ENCODE measurements around the gene FRMD4A.

Gene FRMD4A

GRCh38 chr10:13810568-13810967 lies 520.2 kb downstream of the FRMD4A start:
- TF ChIP-seq CTCF (IDR thresholded peaks at IDR 0.05; ENCODE audit: insufficient read depth, low read depth, low read length, missing control alignments), result no peak
- DNase-seq (ENCODE audit: low read depth), result no peak
- no peak overlapping the region for H3K4me3 ChIP-seq (ENCODE audit: low read length)

GRCh38 chr10:13809427-13809826 lies 521.3 kb downstream of the FRMD4A start:
- no peak for DNase-seq (ENCODE audit: low read depth)
- TF ChIP-seq CTCF (IDR thresholded peaks at IDR 0.05; ENCODE audit: insufficient read depth, low read depth, low read length, missing control alignments), result no peak
- no peak overlapping the region for H3K4me3 ChIP-seq (ENCODE audit: low read length)

DNA sequence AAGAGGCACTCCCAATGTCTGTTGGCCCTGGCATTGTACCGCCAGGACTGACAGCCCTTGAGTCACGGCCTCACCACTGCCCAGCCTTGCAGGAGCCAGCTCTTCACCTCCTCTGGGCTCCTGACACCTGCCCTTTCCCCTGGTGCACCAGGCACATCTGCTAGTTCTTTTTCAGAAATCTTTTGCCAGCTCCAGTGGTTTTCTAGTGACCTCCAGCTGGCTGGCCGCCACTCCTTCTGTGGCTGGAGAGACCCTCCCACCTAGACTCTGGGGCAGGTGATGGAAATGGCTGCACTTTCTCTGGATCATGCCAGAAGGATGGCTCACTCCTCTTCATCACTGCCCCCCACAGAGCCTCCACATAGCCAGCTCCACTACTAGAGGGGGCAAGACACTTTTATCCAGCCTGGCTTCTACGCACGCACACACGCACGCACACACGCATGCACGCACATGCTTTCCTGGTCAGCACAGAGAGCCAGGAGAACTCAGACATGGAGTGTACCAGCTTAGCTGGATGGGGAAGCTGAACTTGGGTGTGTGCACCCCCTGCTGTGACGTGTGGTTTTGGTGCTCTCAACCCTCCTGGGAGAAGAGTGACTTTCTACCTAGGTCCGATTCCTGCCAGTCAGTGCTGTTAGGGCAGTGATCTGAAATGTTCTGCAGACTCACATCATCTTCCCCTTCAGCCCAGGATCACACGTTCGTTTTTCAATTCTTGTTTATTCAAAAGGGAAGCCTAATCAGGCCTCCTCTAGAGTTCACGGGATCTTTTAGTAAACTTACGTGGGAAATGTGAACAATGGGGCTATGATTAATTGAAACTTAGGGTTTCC lies 522.0 kb downstream of the FRMD4A start:
- no peak overlapping the region for H3K4me3 ChIP-seq (ENCODE audit: low read length)
- TF ChIP-seq CTCF (IDR thresholded peaks at IDR 0.05; ENCODE audit: insufficient read depth, low read depth, low read length, missing control alignments), result no peak
- no peak for DNase-seq (ENCODE audit: low read depth)

DNA sequence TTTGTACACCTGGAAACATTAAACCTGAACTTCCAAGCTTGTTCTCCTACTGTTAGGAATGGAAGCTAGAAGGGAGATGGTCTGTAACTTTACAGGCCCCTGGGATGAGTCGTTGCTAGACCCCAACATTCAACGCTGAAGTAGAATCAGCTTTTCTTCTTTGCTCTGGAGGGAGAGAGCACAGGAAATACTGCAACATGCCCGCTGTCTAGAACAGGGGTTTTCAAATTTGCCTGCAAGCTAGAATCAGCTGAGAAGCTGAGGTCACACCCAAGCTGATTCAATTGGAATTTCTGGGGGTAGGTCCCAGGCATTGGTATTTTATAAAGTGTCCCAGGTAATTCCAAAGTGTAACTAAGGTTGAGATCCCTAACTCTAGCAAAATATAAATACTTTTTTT lies 524.3 kb downstream of the FRMD4A start:
- DNase-seq (ENCODE audit: low read depth), result peak; percentile 11
- no peak overlapping the region for H3K4me3 ChIP-seq (ENCODE audit: low read length)
- no peak for TF ChIP-seq CTCF (IDR thresholded peaks at IDR 0.05; ENCODE audit: insufficient read depth, low read depth, low read length, missing control alignments)

DNA sequence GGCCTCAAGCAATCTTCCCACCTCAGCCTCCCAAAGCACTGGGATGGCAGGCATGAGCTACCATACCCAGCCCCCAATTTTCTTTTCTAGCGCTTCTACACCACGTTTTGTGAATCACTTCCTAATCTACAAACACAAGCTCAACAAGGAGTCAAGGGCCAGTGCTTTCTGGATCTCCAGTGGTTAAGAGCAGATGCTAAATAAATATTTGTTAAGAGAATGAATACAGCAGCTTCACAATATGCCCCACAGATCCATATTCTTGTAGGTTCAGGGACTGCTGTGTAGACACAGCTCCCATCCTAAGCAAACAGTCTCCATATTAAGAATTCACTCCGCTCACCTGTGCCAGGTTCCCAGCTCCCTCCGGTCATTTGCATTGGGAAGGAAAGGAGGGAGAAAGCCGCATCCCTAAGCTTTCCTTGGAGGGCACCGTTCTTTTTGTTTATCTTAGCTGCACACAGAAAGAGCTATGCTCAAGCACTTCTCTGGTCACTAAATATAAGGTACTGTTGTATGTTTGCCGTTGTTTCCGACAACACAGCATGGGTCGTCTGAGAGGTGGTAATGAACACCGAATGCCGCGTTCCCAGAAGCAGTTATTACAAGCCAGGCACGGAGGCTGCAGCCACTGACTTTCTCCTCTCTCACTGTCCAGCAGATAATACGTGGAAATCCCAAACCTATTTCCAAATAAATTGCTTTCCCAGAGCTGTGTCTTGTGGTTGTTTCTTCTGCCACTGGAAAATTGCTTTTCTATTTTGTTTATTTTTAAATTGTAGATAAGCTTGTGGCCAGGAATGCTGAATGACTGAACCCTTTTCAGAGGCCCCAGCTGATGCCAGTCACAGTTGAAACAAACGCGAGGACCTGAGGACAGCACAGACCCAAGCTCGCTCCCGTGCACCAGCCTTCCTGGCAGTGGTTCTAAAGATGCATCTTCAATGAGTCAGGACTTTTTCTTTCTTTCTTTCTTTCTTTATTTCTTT lies 526.9 kb downstream of the FRMD4A start:
- TF ChIP-seq CTCF (IDR thresholded peaks at IDR 0.05; ENCODE audit: insufficient read depth, low read depth, low read length, missing control alignments), result no peak
- DNase-seq (ENCODE audit: low read depth), result no peak
- no peak overlapping the region for H3K4me3 ChIP-seq (ENCODE audit: low read length)

GRCh38 chr10:13801907-13802288 lies 528.8 kb downstream of the FRMD4A start:
- no peak overlapping the region for H3K4me3 ChIP-seq (ENCODE audit: low read length)
- no peak for TF ChIP-seq CTCF (IDR thresholded peaks at IDR 0.05; ENCODE audit: insufficient read depth, low read depth, low read length, missing control alignments)
- no peak for DNase-seq (ENCODE audit: low read depth)

Data from epithelial cell of esophagus (primary cell).